HepG2 (cell line): ENCODE data around the gene SORBS2. TPM values are rescaled to one million over a fixed set of nuclear protein-coding genes. Genes with fewer than 3 reads are reported as not detected.

Source experiments
- ATAC-seq: fragments of 200-7000 bp; cut with Tn5 transposase; 3 replicates; pipeline ENCODE4 v1.9.1; 2020; ENCODE audit warnings: mild to moderate bottlenecking, moderate library complexity
- BruUV-seq: library from RNA; stranded (reverse); fragments of 400-500 nt; replicated peaks from 2 replicates; lab custom pipeline; 2021; lab: Mats Ljungman, UMichigan
- CTCF ChIA-PET: fragments of 300-600 bp; formaldehyde crosslinking; extraction: SDS; loops from one replicate; lab custom pipeline; 2021; ENCODE audit warnings: low total read pairs, inconsistent platforms, low intra/inter-chr PET ratio; lab: Yijun Ruan, JAX
- POLR2A ChIA-PET: fragments of 350-600 bp; sonication (Branson Sonifier 250); formaldehyde crosslinking; loops from one replicate; lab custom pipeline; 2020; ENCODE audit warnings: antibody characterized with exemption, inconsistent platforms; lab: Yijun Ruan, JAX
- DNase-seq: peaks from one replicate; pipeline ENCODE4 v3.0.0-alpha.2; 2015; ENCODE audit warnings: low spot score
- FAIRE-seq: peaks from 3 replicates; lab custom pipeline; 2011; peaks lifted over from hg19 to GRCh38; lab: Jason Lieb, UNC
- H2AFZ ChIP-seq: one replicate; pipeline ENCODE4 v1.6.1; 2011; ENCODE audit warnings: low read length, inconsistent platforms
- H3K27ac ChIP-seq: fragments of 300-600 bp; 3 replicates; pipeline ENCODE4 v1.8.0; 2011; ENCODE audit warnings: mixed run types, mild to moderate bottlenecking, mixed read lengths, low read length, inconsistent platforms; ENCODE audit not compliant: insufficient read depth; ENCODE audit errors: extremely low read length
- H3K27me3 ChIP-seq, 2 experiments: fragments of 200-600 bp in 1 of 2; 2 replicates in 1 of 2; 3 replicates in 1 of 2; pipeline versions ENCODE4 v1.6.0 to v1.8.0; 2011; ENCODE audit warnings: low read length in 2 of 2, mild to moderate bottlenecking in 2 of 2, moderate library complexity in 2 of 2, inconsistent platforms in 1 of 2; ENCODE audit not compliant: insufficient read depth in 2 of 2, control insufficient read depth in 1 of 2
- H3K36me3 ChIP-seq, 2 experiments: fragments of 200-600 bp in 1 of 2; replicated peaks in 1 of 2; 2 replicates in 1 of 2; 3 replicates in 1 of 2; pipeline versions ENCODE4 v1.5.1 to v1.8.0; 2011; ENCODE audit warnings: low read length in 2 of 2, inconsistent platforms in 1 of 2; ENCODE audit not compliant: insufficient read depth in 2 of 2, control insufficient read depth in 1 of 2
- H3K4me1 ChIP-seq: 2 replicates; pipeline ENCODE4 v1.5.1; 2012; ENCODE audit warnings: low read length, inconsistent platforms; ENCODE audit not compliant: insufficient read depth
- H3K4me2 ChIP-seq: 2 replicates; pipeline ENCODE4 v1.6.0; 2011; ENCODE audit warnings: low read depth, low read length, inconsistent platforms
- H3K4me3 ChIP-seq, 3 experiments: fragments of 200-600 bp in 1 of 3; sonication (generic), shearing (Covaris generic) in 1 of 3; replicated peaks in 1 of 3; 2 replicates each; pipeline ENCODE4 v1.5.1; 2011 to 2016; ENCODE audit warnings: low read length in 3 of 3, inconsistent platforms in 2 of 3, low read depth in 2 of 3, mild to moderate bottlenecking in 2 of 3, control low read depth in 1 of 3, mixed read lengths in 1 of 3; ENCODE audit not compliant: insufficient read depth in 1 of 3
- H3K79me2 ChIP-seq: one replicate; pipeline ENCODE4 v1.6.1; 2011; ENCODE audit warnings: low read length, inconsistent platforms; ENCODE audit not compliant: insufficient read depth
- H3K9ac ChIP-seq: 2 replicates; pipeline ENCODE4 v1.6.0; 2011; ENCODE audit warnings: mild to moderate bottlenecking, low read depth, low read length, inconsistent platforms; ENCODE audit not compliant: insufficient read depth
- H3K9me3 ChIP-seq: 2 replicates; pipeline ENCODE4 v1.5.1; 2012; ENCODE audit warnings: mild to moderate bottlenecking, low read length
- H4K20me1 ChIP-seq: 2 replicates; pipeline ENCODE4 v1.6.0; 2011; ENCODE audit warnings: inconsistent platforms, mild to moderate bottlenecking, low read length, moderate library complexity; ENCODE audit not compliant: insufficient read depth
- FOXM1 ChIP-seq: sonication (generic); formaldehyde crosslinking; IDR thresholded peaks from 2 replicates; pipeline ENCODE4 v1.5.0; 2020; ENCODE audit warnings: missing genetic modification reagents
- GFI1 ChIP-seq: sonication (generic); formaldehyde crosslinking; IDR thresholded peaks from 2 replicates; pipeline ENCODE4 v1.5.0; 2020; ENCODE audit warnings: missing genetic modification reagents, mild to moderate bottlenecking, borderline replicate concordance
- NR2C2 ChIP-seq: sonication (generic); formaldehyde crosslinking; IDR thresholded peaks from 2 replicates; pipeline ENCODE4 v1.4.0; 2020; ENCODE audit warnings: missing genetic modification reagents, mild to moderate bottlenecking, moderate library complexity, borderline replicate concordance
- PHF5A ChIP-seq: IDR thresholded peaks from one replicate; pipeline ENCODE4 v1.6.1; 2018; ENCODE audit warnings: low read depth, missing genetic modification reagents; ENCODE audit not compliant: unreplicated experiment
- RAD21 ChIP-seq: fragments of 450-650 bp; formaldehyde crosslinking; IDR thresholded peaks from 2 replicates; pipeline ENCODE4 v1.5.0; 2020; ENCODE audit warnings: mild to moderate bottlenecking
- RFXANK ChIP-seq: IDR thresholded peaks from 2 replicates; pipeline ENCODE4 v1.6.1; 2016
- SP4 ChIP-seq: sonication (generic); formaldehyde crosslinking; IDR thresholded peaks from 2 replicates; pipeline ENCODE4 v1.8.1; 2023; ENCODE audit warnings: mild to moderate bottlenecking, missing genetic modification reagents
- ZEB1 ChIP-seq: IDR thresholded peaks from 2 replicates; pipeline ENCODE4 v1.6.1; 2012; ENCODE audit warnings: mild to moderate bottlenecking, low read depth, inconsistent platforms; ENCODE audit not compliant: insufficient replicate concordance
- ZFP1 ChIP-seq: IDR thresholded peaks from 2 replicates; pipeline ENCODE4 v1.6.1; 2016
- ZNF230 ChIP-seq: sonication (generic); formaldehyde crosslinking; IDR thresholded peaks from 2 replicates; pipeline ENCODE4 v1.4.0; 2020; ENCODE audit warnings: mild to moderate bottlenecking, missing genetic modification reagents
- ZNF766 ChIP-seq: sonication (generic); formaldehyde crosslinking; IDR thresholded peaks from 2 replicates; pipeline ENCODE4 v1.5.0; 2020; ENCODE audit warnings: missing genetic modification reagents, borderline replicate concordance
- ZNF777 ChIP-seq: sonication (generic); formaldehyde crosslinking; IDR thresholded peaks from 2 replicates; pipeline ENCODE4 v1.4.0; 2020; ENCODE audit warnings: missing genetic modification reagents
- WGBS: methylation state at CpG from one replicate; pipeline ENCODE4 v1.1.6; 2017; ENCODE audit warnings: low lambda C conversion rate; 5-methylcytosine and 5-hydroxymethylcytosine counted together
- in situ Hi-C: cut with HindIII; loops from 2 replicates; pipeline ENCODE4 v1.10.0; 2017; ENCODE audit warnings: low pct_unique_long_range_greater_than_20kb; ENCODE audit not compliant: extremely low pct_ligation_motif_present
- intact Hi-C: fragments of 100-400 bp; cut with micrococcal nuclease; formaldehyde crosslinking; loops from one replicate; pipeline ENCODE4 v1.10.0; 2022; ENCODE audit not compliant: unreplicated experiment
- polyA plus RNA-seq, 8 experiments: library from polyadenylated mRNA; depleted of rRNA in 3 of 8; stranded (reverse) in 7 of 8; unstranded in 1 of 8; fragments of >200 nt; fragmentation: Illumina TruSeq in 4 of 8; extraction: Trizol in 4 of 8; gene quantifications; 2 replicates each; pipeline versions ENCODE4 v1.2.1 to v1.2.3, GENCODE V29; 2011 to 2016; ENCODE audit warnings: low read depth in 4 of 8, missing spikeins in 1 of 8, mixed read lengths in 1 of 8; ENCODE audit not compliant: insufficient read depth in 1 of 8
- total RNA-seq, 5 experiments: library from RNA; depleted of rRNA; stranded (reverse); fragments of >200 nt; fragmentation: Illumina TruSeq; extraction: Trizol; gene quantifications; 2 replicates each; pipeline ENCODE4 v1.2.3, GENCODE V29; 2016; ENCODE audit warnings: low read depth in 1 of 5
- TF ChIP-seq, protein P1 (sequence below): sonication (generic); formaldehyde crosslinking; conservative IDR thresholded peaks from 2 replicates; pipeline ENCODE4 v1.4.0; 2020; ENCODE audit warnings: missing genetic modification reagents
- TF ChIP-seq, protein P2 (sequence below): IDR thresholded peaks from 2 replicates; pipeline ENCODE4 v1.6.1; 2016; ENCODE audit warnings: control low read depth
- TF ChIP-seq, protein P3 (sequence below): sonication (generic); formaldehyde crosslinking; IDR thresholded peaks from 2 replicates; pipeline ENCODE4 v1.4.0; 2020; ENCODE audit warnings: missing genetic modification reagents, borderline replicate concordance
- TF ChIP-seq, protein P4 (sequence below): sonication (generic); formaldehyde crosslinking; IDR thresholded peaks from 2 replicates; pipeline ENCODE4 v1.5.1; 2020; ENCODE audit warnings: mild to moderate bottlenecking, missing genetic modification reagents, moderate library complexity

SORBS2 gene
- total and polyA plus RNA-seq, 2 of the 13 experiments (the other 11 are each of a cell fraction or from before 2014, with no cell fraction given): 25.0 to 80.5 TPM

DNA sequence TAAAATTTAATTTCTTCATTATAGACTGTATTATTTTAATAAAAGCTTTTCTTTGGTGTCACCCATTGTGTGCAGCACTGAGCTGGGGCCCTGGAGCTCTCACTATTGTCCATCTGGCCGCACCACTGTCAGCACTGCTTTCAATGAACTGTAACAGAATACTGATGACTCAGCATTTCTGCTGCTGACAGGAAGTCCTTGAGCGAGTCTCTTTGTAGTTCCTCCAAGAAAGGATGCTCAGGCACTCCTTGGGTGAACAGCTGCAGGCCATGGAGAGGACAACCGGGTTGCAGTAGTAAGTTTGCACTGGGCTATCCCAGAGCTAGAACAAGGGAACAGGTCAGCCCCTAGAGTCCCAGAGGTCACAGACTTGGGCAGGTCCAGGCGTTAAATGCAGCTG is 81.6 kb downstream of the SORBS2 start (continued):
- TF ChIP-seq, protein P1, sequence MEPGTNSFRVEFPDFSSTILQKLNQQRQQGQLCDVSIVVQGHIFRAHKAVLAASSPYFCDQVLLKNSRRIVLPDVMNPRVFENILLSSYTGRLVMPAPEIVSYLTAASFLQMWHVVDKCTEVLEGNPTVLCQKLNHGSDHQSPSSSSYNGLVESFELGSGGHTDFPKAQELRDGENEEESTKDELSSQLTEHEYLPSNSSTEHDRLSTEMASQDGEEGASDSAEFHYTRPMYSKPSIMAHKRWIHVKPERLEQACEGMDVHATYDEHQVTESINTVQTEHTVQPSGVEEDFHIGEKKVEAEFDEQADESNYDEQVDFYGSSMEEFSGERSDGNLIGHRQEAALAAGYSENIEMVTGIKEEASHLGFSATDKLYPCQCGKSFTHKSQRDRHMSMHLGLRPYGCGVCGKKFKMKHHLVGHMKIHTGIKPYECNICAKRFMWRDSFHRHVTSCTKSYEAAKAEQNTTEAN (CRISPR knock-in tag): no peak

DNA sequence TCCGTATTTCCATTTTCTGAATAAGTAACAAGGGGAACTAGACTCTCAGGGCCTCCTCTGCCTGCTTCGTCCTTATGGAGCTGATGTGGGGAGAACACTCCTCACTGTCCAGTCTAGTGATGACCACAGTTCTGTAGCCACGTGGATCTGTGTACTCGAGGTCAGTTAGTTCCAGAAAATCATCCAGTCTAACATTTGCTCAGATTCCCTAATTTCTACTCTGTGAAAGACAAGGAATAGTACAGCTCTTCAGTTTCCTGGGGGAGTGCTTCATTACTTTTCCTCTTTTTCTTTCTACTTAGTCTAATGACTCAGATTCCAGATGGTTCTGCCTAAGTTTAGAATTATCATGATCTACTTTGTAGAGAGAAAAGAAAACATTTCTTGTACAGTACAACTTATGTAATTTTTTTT is 82.6 kb downstream of the SORBS2 start:
- no TSS peak for BruUV-seq
- intact Hi-C loops (no loop called here), in situ Hi-C loops (no loop called here)
- FAIRE-seq (no peak), ATAC-seq (no peak), DNase-seq (no peak)
- Histone ChIP-seq H3K4me2 (no peak overlapping the region), H3K79me2 (no peaks in the 10 kb centered on the region), H2AFZ (no peak overlapping the region), H3K9ac (no peak overlapping the region), H3K4me1 (peaks cover 11% of the 10 kb centered on the region; the same call in 1 of the 2 replicates), H4K20me1 (no peaks in the 10 kb centered on the region), H3K4me3 (no peak overlapping the region), H3K27me3 (no peaks in the 10 kb centered on the region), H3K27ac (no peak overlapping the region)
- ChIA-PET CTCF (no interaction called here), POLR2A (no interaction called here)
- 95% methylated on average over 4 of the region's 4 CpGs for WGBS
- no peak for TF ChIP-seq RAD21 (CRISPR knock-in tag)
- TF ChIP-seq ZNF230: no peak
- TF ChIP-seq ZFP1: no peak
- TF ChIP-seq ZEB1: no peak
- no peak for TF ChIP-seq GFI1 (CRISPR knock-in tag)
- TF ChIP-seq ZNF766 (CRISPR knock-in tag): no peak
- TF ChIP-seq, protein P2, sequence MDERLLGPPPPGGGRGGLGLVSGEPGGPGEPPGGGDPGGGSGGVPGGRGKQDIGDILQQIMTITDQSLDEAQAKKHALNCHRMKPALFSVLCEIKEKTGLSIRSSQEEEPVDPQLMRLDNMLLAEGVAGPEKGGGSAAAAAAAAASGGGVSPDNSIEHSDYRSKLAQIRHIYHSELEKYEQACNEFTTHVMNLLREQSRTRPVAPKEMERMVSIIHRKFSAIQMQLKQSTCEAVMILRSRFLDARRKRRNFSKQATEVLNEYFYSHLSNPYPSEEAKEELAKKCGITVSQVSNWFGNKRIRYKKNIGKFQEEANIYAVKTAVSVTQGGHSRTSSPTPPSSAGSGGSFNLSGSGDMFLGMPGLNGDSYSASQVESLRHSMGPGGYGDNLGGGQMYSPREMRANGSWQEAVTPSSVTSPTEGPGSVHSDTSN: no peak
- no peak for TF ChIP-seq FOXM1 (CRISPR knock-in tag)
- TF ChIP-seq, protein P3, sequence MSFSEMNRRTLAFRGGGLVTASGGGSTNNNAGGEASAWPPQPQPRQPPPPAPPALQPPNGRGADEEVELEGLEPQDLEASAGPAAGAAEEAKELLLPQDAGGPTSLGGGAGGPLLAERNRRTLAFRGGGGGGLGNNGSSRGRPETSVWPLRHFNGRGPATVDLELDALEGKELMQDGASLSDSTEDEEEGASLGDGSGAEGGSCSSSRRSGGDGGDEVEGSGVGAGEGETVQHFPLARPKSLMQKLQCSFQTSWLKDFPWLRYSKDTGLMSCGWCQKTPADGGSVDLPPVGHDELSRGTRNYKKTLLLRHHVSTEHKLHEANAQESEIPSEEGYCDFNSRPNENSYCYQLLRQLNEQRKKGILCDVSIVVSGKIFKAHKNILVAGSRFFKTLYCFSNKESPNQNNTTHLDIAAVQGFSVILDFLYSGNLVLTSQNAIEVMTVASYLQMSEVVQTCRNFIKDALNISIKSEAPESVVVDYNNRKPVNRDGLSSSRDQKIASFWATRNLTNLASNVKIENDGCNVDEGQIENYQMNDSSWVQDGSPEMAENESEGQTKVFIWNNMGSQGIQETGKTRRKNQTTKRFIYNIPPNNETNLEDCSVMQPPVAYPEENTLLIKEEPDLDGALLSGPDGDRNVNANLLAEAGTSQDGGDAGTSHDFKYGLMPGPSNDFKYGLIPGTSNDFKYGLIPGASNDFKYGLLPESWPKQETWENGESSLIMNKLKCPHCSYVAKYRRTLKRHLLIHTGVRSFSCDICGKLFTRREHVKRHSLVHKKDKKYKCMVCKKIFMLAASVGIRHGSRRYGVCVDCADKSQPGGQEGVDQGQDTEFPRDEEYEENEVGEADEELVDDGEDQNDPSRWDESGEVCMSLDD (CRISPR knock-in tag): no peak
- TF ChIP-seq RFXANK: no peak
- TF ChIP-seq, protein P4, sequence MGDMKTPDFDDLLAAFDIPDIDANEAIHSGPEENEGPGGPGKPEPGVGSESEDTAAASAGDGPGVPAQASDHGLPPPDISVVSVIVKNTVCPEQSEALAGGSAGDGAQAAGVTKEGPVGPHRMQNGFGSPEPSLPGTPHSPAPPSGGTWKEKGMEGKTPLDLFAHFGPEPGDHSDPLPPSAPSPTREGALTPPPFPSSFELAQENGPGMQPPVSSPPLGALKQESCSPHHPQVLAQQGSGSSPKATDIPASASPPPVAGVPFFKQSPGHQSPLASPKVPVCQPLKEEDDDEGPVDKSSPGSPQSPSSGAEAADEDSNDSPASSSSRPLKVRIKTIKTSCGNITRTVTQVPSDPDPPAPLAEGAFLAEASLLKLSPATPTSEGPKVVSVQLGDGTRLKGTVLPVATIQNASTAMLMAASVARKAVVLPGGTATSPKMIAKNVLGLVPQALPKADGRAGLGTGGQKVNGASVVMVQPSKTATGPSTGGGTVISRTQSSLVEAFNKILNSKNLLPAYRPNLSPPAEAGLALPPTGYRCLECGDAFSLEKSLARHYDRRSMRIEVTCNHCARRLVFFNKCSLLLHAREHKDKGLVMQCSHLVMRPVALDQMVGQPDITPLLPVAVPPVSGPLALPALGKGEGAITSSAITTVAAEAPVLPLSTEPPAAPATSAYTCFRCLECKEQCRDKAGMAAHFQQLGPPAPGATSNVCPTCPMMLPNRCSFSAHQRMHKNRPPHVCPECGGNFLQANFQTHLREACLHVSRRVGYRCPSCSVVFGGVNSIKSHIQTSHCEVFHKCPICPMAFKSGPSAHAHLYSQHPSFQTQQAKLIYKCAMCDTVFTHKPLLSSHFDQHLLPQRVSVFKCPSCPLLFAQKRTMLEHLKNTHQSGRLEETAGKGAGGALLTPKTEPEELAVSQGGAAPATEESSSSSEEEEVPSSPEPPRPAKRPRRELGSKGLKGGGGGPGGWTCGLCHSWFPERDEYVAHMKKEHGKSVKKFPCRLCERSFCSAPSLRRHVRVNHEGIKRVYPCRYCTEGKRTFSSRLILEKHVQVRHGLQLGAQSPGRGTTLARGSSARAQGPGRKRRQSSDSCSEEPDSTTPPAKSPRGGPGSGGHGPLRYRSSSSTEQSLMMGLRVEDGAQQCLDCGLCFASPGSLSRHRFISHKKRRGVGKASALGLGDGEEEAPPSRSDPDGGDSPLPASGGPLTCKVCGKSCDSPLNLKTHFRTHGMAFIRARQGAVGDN: no peak
- no peak for TF ChIP-seq ZNF777 (CRISPR knock-in tag)
- no peak for TF ChIP-seq SP4 (CRISPR knock-in tag)
- no peak for TF ChIP-seq PHF5A (CRISPR knock-in tag)
- TF ChIP-seq NR2C2 (CRISPR knock-in tag): no peak
- TF ChIP-seq, all 625 proteins: peak for 0
- no peaks in the 10 kb centered on the region for H3K9me3 ChIP-seq
- peaks cover 8 to 21% of the 10 kb centered on the region in 2 experiments for H3K36me3 ChIP-seq
